ENCODE results near the gene LIPK.

DNA sequence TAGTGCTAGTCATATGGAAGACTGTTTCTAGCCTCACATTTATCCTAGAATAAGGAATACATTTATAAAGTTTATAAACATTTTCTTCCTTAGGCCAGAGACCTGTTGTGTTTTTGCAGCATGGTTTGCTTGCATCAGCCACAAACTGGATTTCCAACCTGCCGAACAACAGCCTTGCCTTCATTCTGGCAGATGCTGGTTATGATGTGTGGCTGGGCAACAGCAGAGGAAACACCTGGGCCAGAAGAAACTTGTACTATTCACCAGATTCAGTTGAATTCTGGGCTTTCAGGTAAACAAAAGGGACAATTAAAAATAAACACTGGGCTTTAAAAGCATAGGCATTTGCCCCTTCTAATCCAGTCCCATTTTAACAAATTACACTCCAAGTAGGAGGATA lies 37.6 kb upstream of the LIPK start:
- no peak for TF ChIP-seq POLR2A (IDR thresholded peaks at IDR 0.05; ENCODE audit: low read depth)
- TF ChIP-seq, protein P1, sequence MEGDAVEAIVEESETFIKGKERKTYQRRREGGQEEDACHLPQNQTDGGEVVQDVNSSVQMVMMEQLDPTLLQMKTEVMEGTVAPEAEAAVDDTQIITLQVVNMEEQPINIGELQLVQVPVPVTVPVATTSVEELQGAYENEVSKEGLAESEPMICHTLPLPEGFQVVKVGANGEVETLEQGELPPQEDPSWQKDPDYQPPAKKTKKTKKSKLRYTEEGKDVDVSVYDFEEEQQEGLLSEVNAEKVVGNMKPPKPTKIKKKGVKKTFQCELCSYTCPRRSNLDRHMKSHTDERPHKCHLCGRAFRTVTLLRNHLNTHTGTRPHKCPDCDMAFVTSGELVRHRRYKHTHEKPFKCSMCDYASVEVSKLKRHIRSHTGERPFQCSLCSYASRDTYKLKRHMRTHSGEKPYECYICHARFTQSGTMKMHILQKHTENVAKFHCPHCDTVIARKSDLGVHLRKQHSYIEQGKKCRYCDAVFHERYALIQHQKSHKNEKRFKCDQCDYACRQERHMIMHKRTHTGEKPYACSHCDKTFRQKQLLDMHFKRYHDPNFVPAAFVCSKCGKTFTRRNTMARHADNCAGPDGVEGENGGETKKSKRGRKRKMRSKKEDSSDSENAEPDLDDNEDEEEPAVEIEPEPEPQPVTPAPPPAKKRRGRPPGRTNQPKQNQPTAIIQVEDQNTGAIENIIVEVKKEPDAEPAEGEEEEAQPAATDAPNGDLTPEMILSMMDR (IDR thresholded peaks at IDR 0.05) = no peak
